ENCODE measurements around the gene PTGER4.
"Not testable (repeated sequence)": the region's sequence is repeated elsewhere in the genome, so short reads cannot be mapped to it uniquely, and the experiment has no call there.

Gene PTGER4

DNA sequence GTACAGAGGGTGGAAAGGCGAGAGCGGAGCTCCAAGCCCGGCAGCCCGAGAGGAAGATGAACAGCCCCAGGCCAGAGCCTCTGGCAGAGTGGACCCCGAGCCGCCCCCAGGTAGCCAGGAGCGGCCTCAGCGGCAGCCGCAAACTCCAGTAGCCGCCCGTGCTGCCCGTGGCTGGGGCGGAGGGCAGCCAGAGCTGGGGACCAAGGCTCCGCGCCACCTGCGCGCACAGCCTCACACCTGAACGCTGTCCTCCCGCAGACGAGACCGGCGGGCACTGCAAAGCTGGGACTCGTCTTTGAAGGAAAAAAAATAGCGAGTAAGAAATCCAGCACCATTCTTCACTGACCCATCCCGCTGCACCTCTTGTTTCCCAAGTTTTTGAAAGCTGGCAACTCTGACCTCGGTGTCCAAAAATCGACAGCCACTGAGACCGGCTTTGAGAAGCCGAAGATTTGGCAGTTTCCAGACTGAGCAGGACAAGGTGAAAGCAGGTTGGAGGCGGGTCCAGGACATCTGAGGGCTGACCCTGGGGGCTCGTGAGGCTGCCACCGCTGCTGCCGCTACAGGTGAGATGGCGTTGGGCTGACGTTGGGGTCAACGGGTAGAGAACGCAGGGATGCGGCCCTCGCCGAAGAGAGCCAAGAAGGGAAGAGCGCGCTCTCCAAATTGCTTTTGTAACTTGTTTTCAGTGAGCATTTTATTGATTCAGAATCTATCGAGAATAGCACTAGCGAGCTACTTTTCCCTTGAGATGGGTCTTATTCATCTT, at the start of gene PTGER4:
Gene PTGER4, plus strand, starts transcription at position 3 of the 769 bp plus-strand sequence. CDS start 1,079 bp downstream, outside the sequence.
- TF ChIP-seq, protein P1, sequence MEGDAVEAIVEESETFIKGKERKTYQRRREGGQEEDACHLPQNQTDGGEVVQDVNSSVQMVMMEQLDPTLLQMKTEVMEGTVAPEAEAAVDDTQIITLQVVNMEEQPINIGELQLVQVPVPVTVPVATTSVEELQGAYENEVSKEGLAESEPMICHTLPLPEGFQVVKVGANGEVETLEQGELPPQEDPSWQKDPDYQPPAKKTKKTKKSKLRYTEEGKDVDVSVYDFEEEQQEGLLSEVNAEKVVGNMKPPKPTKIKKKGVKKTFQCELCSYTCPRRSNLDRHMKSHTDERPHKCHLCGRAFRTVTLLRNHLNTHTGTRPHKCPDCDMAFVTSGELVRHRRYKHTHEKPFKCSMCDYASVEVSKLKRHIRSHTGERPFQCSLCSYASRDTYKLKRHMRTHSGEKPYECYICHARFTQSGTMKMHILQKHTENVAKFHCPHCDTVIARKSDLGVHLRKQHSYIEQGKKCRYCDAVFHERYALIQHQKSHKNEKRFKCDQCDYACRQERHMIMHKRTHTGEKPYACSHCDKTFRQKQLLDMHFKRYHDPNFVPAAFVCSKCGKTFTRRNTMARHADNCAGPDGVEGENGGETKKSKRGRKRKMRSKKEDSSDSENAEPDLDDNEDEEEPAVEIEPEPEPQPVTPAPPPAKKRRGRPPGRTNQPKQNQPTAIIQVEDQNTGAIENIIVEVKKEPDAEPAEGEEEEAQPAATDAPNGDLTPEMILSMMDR (IDR thresholded peaks at IDR 0.05; ENCODE audit: extremely low read depth, missing control alignments) = no peak

DNA sequence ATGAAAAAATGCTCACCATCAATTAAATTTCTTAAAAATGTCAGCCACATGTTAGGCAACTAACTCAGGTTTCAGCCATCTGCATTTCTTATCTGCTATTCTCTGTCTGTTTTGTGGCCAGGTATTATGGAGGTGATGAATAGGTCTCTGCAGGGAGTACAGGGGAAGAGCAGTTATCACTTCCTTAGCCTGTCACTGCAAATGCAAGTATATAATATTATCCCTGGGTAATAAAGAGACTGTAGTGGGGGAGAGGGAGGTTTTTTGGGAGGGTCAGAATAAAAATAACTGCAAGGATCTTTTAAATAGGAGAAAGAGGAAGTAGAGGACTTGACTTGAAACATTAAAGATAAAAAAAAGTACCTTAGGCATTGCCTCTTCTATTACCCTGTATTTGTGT, 49.6 kb upstream of the PTGER4 start:
- DNase-seq (ENCODE audit: low spot score) = no peak
- TF ChIP-seq, protein P1 (IDR thresholded peaks at IDR 0.05; ENCODE audit: extremely low read depth, missing control alignments) = no peak

More for the DNA sequence above, at the start of gene PTGER4:
- peak; percentile 27 for DNase-seq (ENCODE audit: low spot score)

DNA sequence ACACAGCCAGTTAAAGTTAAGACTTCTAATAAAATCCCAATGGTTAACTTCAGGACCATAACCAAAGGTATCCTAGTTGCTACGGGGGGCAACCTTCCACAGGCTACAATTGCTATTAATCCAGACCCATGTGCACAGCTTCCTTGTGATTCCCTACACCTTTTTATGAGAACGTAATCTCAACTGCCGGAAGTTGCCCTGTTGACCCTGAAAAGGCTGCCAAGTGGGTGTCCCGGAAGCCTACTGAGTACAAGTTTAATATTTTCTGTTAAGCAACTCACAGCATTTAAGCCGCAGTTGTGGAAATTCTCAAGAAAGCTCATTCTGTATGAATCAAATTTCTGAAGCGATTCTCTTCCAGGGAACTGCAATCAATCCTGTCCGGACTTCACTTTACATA, 48.5 kb upstream of the PTGER4 start:
- TF ChIP-seq, protein P1 (IDR thresholded peaks at IDR 0.05; ENCODE audit: extremely low read depth, missing control alignments) = no peak
- DNase-seq (ENCODE audit: low spot score) = no peak

DNA sequence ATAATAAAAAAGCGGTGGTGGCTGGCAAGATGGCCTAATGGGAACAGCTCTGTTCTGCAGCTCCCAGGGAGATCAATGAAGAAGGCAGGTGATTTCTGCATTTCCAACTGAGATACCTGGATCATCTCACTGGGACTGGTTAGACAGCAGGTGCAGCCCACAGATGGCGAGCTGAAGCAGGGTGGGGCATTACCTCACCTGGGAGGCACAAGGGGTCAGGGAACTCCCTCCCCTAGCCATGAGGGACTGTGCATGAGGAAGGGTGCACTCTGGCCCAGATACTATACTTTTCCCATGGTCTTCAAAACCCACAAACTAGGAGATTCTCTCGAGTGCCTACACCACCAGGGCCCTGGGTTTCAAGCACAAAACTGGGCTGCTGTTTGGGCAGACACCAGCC, 45.6 kb upstream of the PTGER4 start:
- TF ChIP-seq, protein P1 (IDR thresholded peaks at IDR 0.05; ENCODE audit: extremely low read depth, missing control alignments) = no peak
- DNase-seq (ENCODE audit: low spot score) = no peak

DNA sequence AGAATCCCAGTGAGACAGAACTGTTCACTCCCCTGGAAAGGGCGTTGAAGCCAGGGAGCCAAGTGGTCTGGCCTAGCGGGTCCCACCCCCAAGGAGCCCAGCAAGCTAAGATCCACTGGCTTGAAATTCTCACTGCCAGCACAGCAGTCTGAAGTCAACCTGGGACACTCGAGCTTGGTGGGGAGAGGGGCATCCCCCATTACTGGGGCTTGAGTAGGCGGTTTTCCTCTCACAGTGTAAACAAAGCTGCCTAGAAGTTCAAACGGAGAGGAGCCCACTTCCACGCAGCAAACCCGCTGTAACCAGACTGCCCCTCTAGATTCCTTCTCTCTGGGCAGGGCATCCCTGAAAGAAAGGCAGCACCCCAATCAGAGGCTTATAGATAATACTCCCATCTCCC, 45.1 kb upstream of the PTGER4 start:
- DNase-seq (ENCODE audit: low spot score) = no peak
- TF ChIP-seq, protein P1 (IDR thresholded peaks at IDR 0.05; ENCODE audit: extremely low read depth, missing control alignments) = no peak

DNA sequence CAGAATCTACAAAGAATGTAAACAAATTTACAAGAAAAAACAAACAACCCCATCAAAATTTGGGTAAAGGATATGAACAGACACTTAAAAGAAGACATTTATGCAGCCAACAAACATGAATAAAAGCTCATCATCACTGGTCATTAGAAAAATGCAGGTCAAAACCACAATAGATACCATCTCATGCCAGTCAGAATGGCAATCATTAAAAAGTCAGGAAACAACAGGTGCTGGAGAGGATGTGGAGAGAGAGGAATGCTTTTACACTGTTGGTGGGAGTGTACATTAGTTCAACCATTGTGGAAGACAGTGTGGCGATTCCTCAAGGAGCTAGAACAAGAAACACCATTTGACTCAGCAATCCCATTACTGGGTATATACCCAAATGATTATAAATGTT, 40.2 kb upstream of the PTGER4 start:
- not testable (repeated sequence) for DNase-seq (ENCODE audit: low spot score)

DNA sequence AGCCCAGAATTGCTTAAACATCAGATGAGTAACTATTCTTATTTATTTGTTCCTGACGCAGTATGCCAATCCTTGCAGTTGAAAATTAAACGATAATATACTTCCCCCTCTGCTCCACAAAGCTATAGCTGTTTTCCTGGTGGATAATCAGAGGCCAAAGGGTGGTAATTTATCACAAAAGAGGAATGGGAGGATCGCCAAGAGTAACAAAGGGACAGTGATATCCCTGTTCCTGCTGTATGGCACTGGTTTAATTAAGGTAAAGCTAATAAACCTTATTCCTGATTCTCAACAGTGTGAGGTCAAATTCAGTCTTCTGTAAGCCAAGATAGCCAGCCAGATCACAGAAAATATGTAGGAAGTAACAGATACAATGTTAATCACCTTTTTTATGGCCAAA, 33.4 kb upstream of the PTGER4 start:
- TF ChIP-seq, protein P1 (IDR thresholded peaks at IDR 0.05; ENCODE audit: extremely low read depth, missing control alignments) = no peak
- DNase-seq (ENCODE audit: low spot score) = no peak

DNA sequence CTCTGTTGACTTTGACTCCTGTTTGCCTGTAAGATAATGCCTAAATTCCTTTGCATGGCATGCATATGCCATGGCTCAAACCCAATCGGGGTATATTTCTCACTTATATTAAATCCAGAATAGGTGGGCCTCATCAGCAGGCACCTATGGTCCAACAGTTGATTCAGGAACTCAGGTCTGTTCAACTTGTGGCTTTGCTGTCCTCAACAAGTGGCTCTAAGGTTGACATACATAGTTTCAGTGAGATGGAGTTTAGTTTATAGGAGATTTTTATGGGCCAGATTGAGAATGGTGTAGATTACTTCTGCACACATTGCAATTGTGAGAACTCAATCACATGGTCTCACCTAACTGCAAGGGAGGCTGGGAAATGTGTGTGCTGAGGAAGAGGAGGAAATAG, 31.6 kb upstream of the PTGER4 start:
- DNase-seq (ENCODE audit: low spot score) = no peak

More for the DNA sequence above, 31.6 kb upstream of the PTGER4 start:
- TF ChIP-seq, protein P1 (IDR thresholded peaks at IDR 0.05; ENCODE audit: extremely low read depth, missing control alignments) = no peak
